GM12891 (cell line): ENCODE measurements around the gene PROCR.

ENCODE experiments used
- POLR2A ChIP-seq: IDR thresholded peaks from 2 replicates; pipeline ENCODE4 v1.6.1; 2011; ENCODE audit warnings: low read depth, low read length, control low read depth
- POLR2AphosphoS5 ChIP-seq: IDR thresholded peaks from 2 replicates; pipeline ENCODE4 v1.6.1; 2011; ENCODE audit warnings: low read depth, low read length, control low read depth
- SPI1 ChIP-seq: IDR thresholded peaks from 2 replicates; pipeline ENCODE4 v1.6.1; 2011; ENCODE audit warnings: low read depth, low read length, control low read depth
- TAF1 ChIP-seq: IDR thresholded peaks from 2 replicates; pipeline ENCODE4 v1.6.1; 2011; ENCODE audit warnings: low read depth, low read length, control low read depth

GRCh38 chr20:35191419-35192117 lies 19.7 kb downstream of the PROCR start:
- TF ChIP-seq POLR2A, result no peak
- TF ChIP-seq TAF1, result no peak
- no peak for TF ChIP-seq POLR2AphosphoS5
- TF ChIP-seq SPI1, result no peak
